ENCODE measurements around the gene SYNGR4.

GRCh38 chr19:48395499-48395898 lies 31.3 kb downstream of the SYNGR4 start:
- TF ChIP-seq POLR2A (IDR thresholded peaks at IDR 0.05; ENCODE audit: low read length) (no peak), GATA1 (IDR thresholded peaks at IDR 0.05; ENCODE audit: low read depth, low read length) (no peak)

Measured in erythroblast (primary cell).